ENCODE data around the gene PGAM1. TPM values are rescaled to one million over a fixed set of nuclear protein-coding genes. Genes with fewer than 3 reads are reported as not detected.

The PGAM1 gene
- total RNA-seq, 2 experiments from 2014 or later: 509 to 514 TPM

Other genes with a start within 250 kb of the PGAM1 start
- under 1 TPM; 0.30 to 0.35 TPM for gene SLIT1, start 240.2 kb upstream of the PGAM1 start, total RNA-seq
- 10 to 100 TPM; 47.0 to 54.4 TPM for gene ARHGAP19, start 133.6 kb upstream of the PGAM1 start, total RNA-seq
- gene FRAT1, start 106.9 kb upstream of the PGAM1 start, total RNA-seq: 1 to 10 TPM; 6.9 to 7.6 TPM
- gene FRAT2, start 91.5 kb upstream of the PGAM1 start, total RNA-seq: 10 to 100 TPM; 11.1 to 11.5 TPM
- gene RRP12, start 24.9 kb upstream of the PGAM1 start, total RNA-seq: 10 to 100 TPM; 16.2 to 18.1 TPM
- gene EXOSC1, start 19.8 kb downstream of the PGAM1 start, total RNA-seq: 10 to 100 TPM; 49.3 to 49.8 TPM
- gene ZDHHC16, start 20.0 kb downstream of the PGAM1 start, total RNA-seq: 10 to 100 TPM; 33.9 to 35.7 TPM
- 10 to 100 TPM; 60.6 to 66.3 TPM for gene MMS19, start 72.2 kb downstream of the PGAM1 start, total RNA-seq
- 1 to 10 TPM; 1.4 to 1.6 TPM for gene UBTD1, start 72.7 kb downstream of the PGAM1 start, total RNA-seq
- gene ANKRD2, start 146.6 kb downstream of the PGAM1 start, total RNA-seq: under 1 TPM in 1 of 2 experiments, not detected in 1; 0.15 TPM
- gene HOGA1, start 158.2 kb downstream of the PGAM1 start, total RNA-seq: not detected
- gene C10orf62, start 163.5 kb downstream of the PGAM1 start, total RNA-seq: not detected
- 1 to 10 TPM; 2.6 to 4.3 TPM for gene MORN4, start 207.3 kb downstream of the PGAM1 start, total RNA-seq
- gene PI4K2A, start 214.5 kb downstream of the PGAM1 start, total RNA-seq: 10 to 100 TPM; 13.3 TPM